Gastroesophageal sphincter (tissue), 4 donors: Measurements from ENCODE around the gene CD19. TPM values are rescaled to one million over a fixed set of nuclear protein-coding genes. Genes with fewer than 3 reads are reported as not detected.
"Not testable (repeated sequence)": the region's sequence is repeated elsewhere in the genome, so short reads cannot be mapped to it uniquely, and the experiment has no call there.

Experiments used
- ATAC-seq: fragments of 150-250 bp; one replicate; pipeline ENCODE4 v1.9.1; 2016; ENCODE audit warnings: mild to moderate bottlenecking, moderate library complexity
- H3K27ac ChIP-seq, 4 donors: fragments of 200-600 bp; sonication (generic) in 3 of 4; 1 replicate in 3 of 4; 2 replicates in 1 of 4; pipeline ENCODE4 v1.5.1; 2016 to 2019
- H3K27me3 ChIP-seq: fragments of 200-600 bp; sonication (generic); one replicate; pipeline ENCODE4 v1.5.1; 2019
- H3K36me3 ChIP-seq, 2 donors: fragments of 200-600 bp; sonication (generic); one replicate each; pipeline ENCODE4 v1.5.1; 2019; ENCODE audit warnings: control low read depth in 1 of 2
- H3K4me1 ChIP-seq, 3 donors: fragments of 200-600 bp; sonication (generic); 1 replicate in 2 of 3; 2 replicates in 1 of 3; pipeline ENCODE4 v1.5.1; 2016 to 2019; ENCODE audit warnings: control low read depth in 2 of 3
- H3K4me3 ChIP-seq, 2 donors: fragments of 200-600 bp; sonication (generic); one replicate each; pipeline ENCODE4 v1.5.1; 2019; ENCODE audit warnings: mild to moderate bottlenecking in 1 of 2, moderate library complexity in 1 of 2
- H3K9me3 ChIP-seq, 3 donors: fragments of 200-600 bp; sonication (generic); one replicate each; pipeline ENCODE4 v1.5.1; 2017 to 2019; ENCODE audit warnings: control low read depth in 2 of 3
- CTCF ChIP-seq, 4 experiments: fragments of 200-600 bp in 2 of 4; fragments of 450-650 bp in 2 of 4; sonication (generic) in 1 of 4; IDR thresholded peaks; one replicate each; pipeline ENCODE4 v1.5.1; 2017 to 2019; ENCODE audit warnings: antibody characterized with exemption in 4 of 4, mild to moderate bottlenecking in 2 of 4, moderate library complexity in 2 of 4
- EP300 ChIP-seq: sonication (generic); formaldehyde crosslinking; IDR thresholded peaks from one replicate; pipeline ENCODE4 v1.6.1; 2017; ENCODE audit warnings: antibody characterized with exemption, mild to moderate bottlenecking
- POLR2A ChIP-seq, 2 donors: fragments of 450-650 bp; IDR thresholded peaks; one replicate each; pipeline ENCODE4 v1.6.1; 2017; ENCODE audit warnings: antibody characterized with exemption in 2 of 2, mild to moderate bottlenecking in 2 of 2, moderate library complexity in 1 of 2
- POLR2AphosphoS5 ChIP-seq: sonication (generic); formaldehyde crosslinking; IDR thresholded peaks from one replicate; pipeline ENCODE4 v1.6.1; 2017; ENCODE audit warnings: antibody characterized with exemption
- WGBS, 2 donors: methylation state at CpG; one replicate each; pipeline ENCODE4 v1.1.5; 2018; ENCODE audit warnings: low coverage in 1 of 2; 5-methylcytosine and 5-hydroxymethylcytosine counted together
- total RNA-seq, 4 donors: library from RNA; depleted of rRNA; stranded (reverse); fragments of >200 nt; gene quantifications; one replicate each; pipeline ENCODE4 v1.1.0, GENCODE V29; 2016

CD19 gene
- total RNA-seq, 4 donors from 2014 or later = not detected

GRCh38 chr16:28886945-28887344 is 44.8 kb upstream of the CD19 start:
- H3K27ac ChIP-seq = no peak overlapping the region
- H3K27me3 ChIP-seq = peaks cover 16% of the 10 kb centered on the region
- H3K4me1 ChIP-seq = no peaks in the 10 kb centered on the region
- TF ChIP-seq POLR2AphosphoS5 (no peak), EP300 (no peak), CTCF (IDR thresholded peaks at IDR 0.05) (no peak), POLR2A (IDR thresholded peaks at IDR 0.05) (no peak)
- no peaks in the 10 kb centered on the region for H3K9me3 ChIP-seq
- ATAC-seq = no peak
- no peak overlapping the region for H3K4me3 ChIP-seq
- H3K36me3 ChIP-seq = no peaks in the 10 kb centered on the region
- 48% methylated on average over 2 of the region's 10 CpGs; no CpG with 5 or more reads in 1 of the 2 donors for WGBS, 2 donors

GRCh38 chr16:28890355-28890754 is 41.4 kb upstream of the CD19 start:
- WGBS, 2 donors = 93 to 95% methylated on average over 3 to 5 of the region's 5 CpGs
- H3K4me3 ChIP-seq, H3K36me3 ChIP-seq, ATAC-seq, H3K27ac ChIP-seq, H3K27me3 ChIP-seq, H3K4me1 ChIP-seq, H3K9me3 ChIP-seq: not testable (repeated sequence)

- H3K27ac ChIP-seq = no peak overlapping the region
- H3K4me3 ChIP-seq = no peak overlapping the region
- TF ChIP-seq POLR2AphosphoS5 (no peak), CTCF (IDR thresholded peaks at IDR 0.05) (no peak), EP300 (no peak), POLR2A (IDR thresholded peaks at IDR 0.05) (no peak)
- 65 to 81% methylated on average over 8 to 11 of the region's 14 CpGs for WGBS, 2 donors
- H3K9me3 ChIP-seq = no peaks in the 10 kb centered on the region
- no peaks in the 10 kb centered on the region for H3K27me3 ChIP-seq
- no peaks in the 10 kb centered on the region for H3K4me1 ChIP-seq
- H3K36me3 ChIP-seq = no peaks in the 10 kb centered on the region
- no peak for ATAC-seq
Measured at GRCh38 chr16:28891964-28892890, 39.5 kb upstream of the CD19 start.

- no peak overlapping the region for H3K27ac ChIP-seq
- TF ChIP-seq EP300 (no peak), POLR2AphosphoS5 (no peak), POLR2A (IDR thresholded peaks at IDR 0.05) (no peak), CTCF (IDR thresholded peaks at IDR 0.05) (no peak)
- no peaks in the 10 kb centered on the region for H3K36me3 ChIP-seq
- no peak for ATAC-seq
- H3K4me1 ChIP-seq = no peaks in the 10 kb centered on the region
- no peaks in the 10 kb centered on the region for H3K27me3 ChIP-seq
- H3K9me3 ChIP-seq = no peaks in the 10 kb centered on the region
- WGBS, 2 donors = 78 to 93% methylated on average over 3 to 4 of the region's 4 CpGs
- no peak overlapping the region for H3K4me3 ChIP-seq
Measured at GRCh38 chr16:28893291-28893690, 38.5 kb upstream of the CD19 start.

- H3K9me3 ChIP-seq = no peaks in the 10 kb centered on the region
- H3K4me3 ChIP-seq = no peak overlapping the region
- 63 to 67% methylated on average over 1 to 2 of the region's 4 CpGs for WGBS, 2 donors
- no peak for ATAC-seq
- H3K4me1 ChIP-seq = no peaks in the 10 kb centered on the region
- H3K27me3 ChIP-seq = no peaks in the 10 kb centered on the region
- H3K27ac ChIP-seq = no peak overlapping the region
- no peaks in the 10 kb centered on the region for H3K36me3 ChIP-seq
- TF ChIP-seq EP300 (no peak), CTCF (IDR thresholded peaks at IDR 0.05) (no peak), POLR2A (IDR thresholded peaks at IDR 0.05) (no peak), POLR2AphosphoS5 (no peak)
Measured at GRCh38 chr16:28895609-28896008, 36.2 kb upstream of the CD19 start.
